ENCODE data around the gene RPA4. TPM values are rescaled to one million over a fixed set of nuclear protein-coding genes. Genes with fewer than 3 reads are reported as not detected.

The RPA4 gene, protein sequence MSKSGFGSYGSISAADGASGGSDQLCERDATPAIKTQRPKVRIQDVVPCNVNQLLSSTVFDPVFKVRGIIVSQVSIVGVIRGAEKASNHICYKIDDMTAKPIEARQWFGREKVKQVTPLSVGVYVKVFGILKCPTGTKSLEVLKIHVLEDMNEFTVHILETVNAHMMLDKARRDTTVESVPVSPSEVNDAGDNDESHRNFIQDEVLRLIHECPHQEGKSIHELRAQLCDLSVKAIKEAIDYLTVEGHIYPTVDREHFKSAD
- 1 to 10 TPM; 1.1 to 4.0 TPM for total RNA-seq

DNA sequence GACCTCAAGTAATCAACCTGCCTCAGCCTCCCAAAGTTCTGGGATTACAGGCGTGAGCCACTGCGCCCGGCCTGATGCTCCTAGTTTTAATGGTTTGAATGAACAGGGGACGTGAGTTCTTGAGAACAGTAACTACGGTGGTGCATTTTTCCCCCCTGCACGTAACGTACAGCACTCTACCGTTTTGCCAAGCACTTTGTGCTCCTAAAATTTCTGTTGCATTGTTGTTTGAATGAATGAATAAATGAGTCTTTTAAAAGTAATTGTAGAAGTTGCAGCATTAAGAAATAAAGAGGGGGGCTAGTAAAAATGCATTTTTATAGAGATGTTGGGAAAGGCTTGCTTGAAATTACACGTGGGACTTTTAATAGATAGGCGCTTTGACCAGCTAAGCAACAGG is at the start of gene RPA4:
TSS of gene RPA4 (plus strand) at position 301 of the 400 bp plus-strand sequence. CDS start 403 bp downstream, outside the sequence.
- Histone ChIP-seq H3K9me3 (no peaks in the 10 kb centered on the region), H3K36me3 (no peaks in the 10 kb centered on the region), H3K4me3 (no peak within 1 kb of the TSS), H3K27ac (no peak within 1 kb of the TSS), H3K4me1 (ENCODE audit: control insufficient read depth in 1 of 2, low read depth in 2 of 2) (no peaks in the 10 kb centered on the region), H3K27me3 (replicated peaks; ENCODE audit: insufficient read depth) (no peaks in the 10 kb centered on the region)
- ATAC-seq (ENCODE audit: insufficient number of reproducible peaks, low FRiP score, low read depth), result no peak
- no peak for DNase-seq (ENCODE audit: low spot score)
- TF ChIP-seq, protein P1, sequence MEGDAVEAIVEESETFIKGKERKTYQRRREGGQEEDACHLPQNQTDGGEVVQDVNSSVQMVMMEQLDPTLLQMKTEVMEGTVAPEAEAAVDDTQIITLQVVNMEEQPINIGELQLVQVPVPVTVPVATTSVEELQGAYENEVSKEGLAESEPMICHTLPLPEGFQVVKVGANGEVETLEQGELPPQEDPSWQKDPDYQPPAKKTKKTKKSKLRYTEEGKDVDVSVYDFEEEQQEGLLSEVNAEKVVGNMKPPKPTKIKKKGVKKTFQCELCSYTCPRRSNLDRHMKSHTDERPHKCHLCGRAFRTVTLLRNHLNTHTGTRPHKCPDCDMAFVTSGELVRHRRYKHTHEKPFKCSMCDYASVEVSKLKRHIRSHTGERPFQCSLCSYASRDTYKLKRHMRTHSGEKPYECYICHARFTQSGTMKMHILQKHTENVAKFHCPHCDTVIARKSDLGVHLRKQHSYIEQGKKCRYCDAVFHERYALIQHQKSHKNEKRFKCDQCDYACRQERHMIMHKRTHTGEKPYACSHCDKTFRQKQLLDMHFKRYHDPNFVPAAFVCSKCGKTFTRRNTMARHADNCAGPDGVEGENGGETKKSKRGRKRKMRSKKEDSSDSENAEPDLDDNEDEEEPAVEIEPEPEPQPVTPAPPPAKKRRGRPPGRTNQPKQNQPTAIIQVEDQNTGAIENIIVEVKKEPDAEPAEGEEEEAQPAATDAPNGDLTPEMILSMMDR (IDR thresholded peaks at IDR 0.05), result no peak

DNA sequence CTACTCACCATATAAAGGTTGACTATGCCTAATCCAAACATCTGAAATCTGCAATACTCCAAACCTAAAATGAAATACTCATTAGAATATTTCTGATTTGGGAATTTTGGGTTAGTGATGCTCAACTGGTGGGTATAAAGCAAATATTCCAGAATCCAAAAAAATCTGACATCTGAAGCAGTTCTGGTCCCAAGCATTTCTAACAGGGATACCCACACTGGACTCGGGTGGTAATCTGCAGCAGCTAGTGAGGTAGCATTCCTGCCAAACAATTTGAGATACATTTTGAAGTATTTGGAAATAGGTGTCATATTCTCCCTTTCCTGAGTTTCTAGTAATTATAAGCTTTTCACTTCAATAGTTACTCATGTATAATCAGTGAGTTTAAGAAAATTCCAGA is 49.6 kb upstream of the RPA4 start:
- Histone ChIP-seq H3K36me3 (no peaks in the 10 kb centered on the region), H3K4me3 (no peak overlapping the region), H3K9me3 (no peaks in the 10 kb centered on the region), H3K4me1 (ENCODE audit: control insufficient read depth in 1 of 2, low read depth in 2 of 2) (no peaks in the 10 kb centered on the region), H3K27me3 (replicated peaks; ENCODE audit: insufficient read depth) (no peaks in the 10 kb centered on the region), H3K27ac (no peak overlapping the region)
- no peak for DNase-seq (ENCODE audit: low spot score)
- TF ChIP-seq, protein P1 (IDR thresholded peaks at IDR 0.05), result no peak
- ATAC-seq (ENCODE audit: insufficient number of reproducible peaks, low FRiP score, low read depth), result no peak

DNA sequence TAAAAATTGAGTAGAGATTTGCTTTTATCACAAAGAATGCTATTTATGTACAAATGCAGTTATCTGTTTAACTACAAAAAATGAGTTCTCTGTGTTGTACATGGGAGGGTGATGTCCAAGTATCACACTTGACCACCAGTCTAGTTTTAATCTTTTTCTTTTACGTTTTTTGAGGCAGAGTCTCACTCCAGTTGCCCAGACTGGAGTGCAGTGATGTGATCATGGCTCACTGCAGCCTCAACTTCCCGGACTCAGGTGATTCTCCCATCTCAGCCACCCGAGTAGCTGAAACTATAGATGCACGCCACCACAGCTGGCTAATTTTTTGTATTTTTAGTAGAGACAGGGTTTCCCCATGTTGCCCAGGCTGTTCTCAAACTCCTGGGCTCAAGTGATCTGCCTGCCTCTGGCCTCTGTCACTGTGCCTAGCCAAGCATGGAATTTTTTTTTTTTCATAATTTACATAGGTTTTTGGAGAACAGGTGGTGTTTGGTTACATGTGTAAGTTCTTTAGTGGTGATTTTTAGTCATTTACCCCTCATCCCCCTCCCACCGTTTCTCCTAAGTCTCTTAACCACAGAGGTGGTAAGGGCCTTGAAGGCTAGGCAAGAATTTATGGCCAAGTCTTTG is 47.9 kb upstream of the RPA4 start:
- H3K27ac ChIP-seq, result no peak overlapping the region
- TF ChIP-seq, protein P1 (IDR thresholded peaks at IDR 0.05), result no peak
- DNase-seq (ENCODE audit: low spot score) (no peak), ATAC-seq (ENCODE audit: insufficient number of reproducible peaks, low FRiP score, low read depth) (no peak)
- no peak overlapping the region for H3K4me3 ChIP-seq
- no peaks in the 10 kb centered on the region for H3K27me3 ChIP-seq (replicated peaks; ENCODE audit: insufficient read depth)
- no peaks in the 10 kb centered on the region for H3K9me3 ChIP-seq
- H3K4me1 ChIP-seq (ENCODE audit: control insufficient read depth in 1 of 2, low read depth in 2 of 2), result no peaks in the 10 kb centered on the region
- H3K36me3 ChIP-seq, result no peaks in the 10 kb centered on the region

DNA sequence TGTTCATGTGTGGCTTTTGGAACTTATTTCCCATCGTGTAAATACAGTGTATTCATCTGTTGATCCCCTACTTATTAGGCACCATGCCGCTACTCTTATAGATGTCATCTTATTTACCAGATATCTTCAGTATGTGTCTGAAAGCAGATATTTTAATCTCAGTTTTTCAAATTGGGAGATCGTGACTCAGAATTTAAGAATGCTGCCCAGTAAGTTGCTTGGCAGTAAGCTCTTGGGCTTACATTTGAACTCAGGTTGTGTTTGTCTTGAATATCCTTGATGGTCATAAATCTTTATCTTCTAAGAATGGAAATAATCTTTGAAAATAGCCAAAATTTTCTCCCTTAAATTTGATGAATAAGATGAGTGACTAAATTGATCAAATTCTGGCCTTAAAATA is 45.9 kb upstream of the RPA4 start:
- DNase-seq (ENCODE audit: low spot score), result no peak
- Histone ChIP-seq H3K9me3 (no peaks in the 10 kb centered on the region), H3K36me3 (no peaks in the 10 kb centered on the region), H3K27ac (no peak overlapping the region), H3K27me3 (replicated peaks; ENCODE audit: insufficient read depth) (no peaks in the 10 kb centered on the region), H3K4me3 (no peak overlapping the region), H3K4me1 (ENCODE audit: control insufficient read depth in 1 of 2, low read depth in 2 of 2) (no peaks in the 10 kb centered on the region)
- no peak for ATAC-seq (ENCODE audit: insufficient number of reproducible peaks, low FRiP score, low read depth)
- TF ChIP-seq, protein P1 (IDR thresholded peaks at IDR 0.05), result no peak

DNA sequence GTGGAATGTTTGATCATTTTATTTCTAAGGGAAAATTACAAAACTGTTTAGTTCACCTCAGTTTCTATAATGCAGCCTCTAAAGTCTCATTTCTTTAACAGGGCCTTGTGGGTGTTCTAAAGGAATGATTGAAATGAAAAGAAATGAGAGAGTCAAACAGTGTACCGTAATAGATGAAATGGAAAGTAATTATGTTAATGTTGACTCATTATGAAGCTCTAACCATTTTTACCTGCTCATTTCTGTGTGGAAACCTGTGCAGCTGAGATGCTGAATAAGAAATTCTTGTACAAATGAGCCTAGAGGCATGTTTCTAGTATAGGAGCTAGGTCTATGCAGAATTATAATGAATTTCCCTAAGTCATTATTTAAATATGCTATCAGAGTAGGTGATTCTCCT is 45.2 kb upstream of the RPA4 start:
- Histone ChIP-seq H3K9me3 (no peaks in the 10 kb centered on the region), H3K36me3 (no peaks in the 10 kb centered on the region), H3K27me3 (replicated peaks; ENCODE audit: insufficient read depth) (no peaks in the 10 kb centered on the region), H3K4me3 (no peak overlapping the region), H3K27ac (no peak overlapping the region), H3K4me1 (ENCODE audit: control insufficient read depth in 1 of 2, low read depth in 2 of 2) (no peaks in the 10 kb centered on the region)
- ATAC-seq (ENCODE audit: insufficient number of reproducible peaks, low FRiP score, low read depth) (no peak), DNase-seq (ENCODE audit: low spot score) (no peak)
- TF ChIP-seq, protein P1 (IDR thresholded peaks at IDR 0.05), result no peak
